ENCODE measurements around the gene SRM. TPM values are rescaled to one million over a fixed set of nuclear protein-coding genes. Genes with fewer than 3 reads are reported as not detected.
A peak's percentile ranks its signal among the peaks of the same experiment; 100 is the strongest.
"Not testable (repeated sequence)": the region's sequence is repeated elsewhere in the genome, so short reads cannot be mapped to it uniquely, and the experiment has no call there.

The SRM gene
- total RNA-seq: 10 to 100 TPM; 55.0 to 55.6 TPM
- polyA plus RNA-seq: 100 to 1,000 TPM in 1 of 3 donors, 10 to 100 TPM in 2; 95.2 to 204 (median 97.9) TPM
- 13.3 to 123 (median 22.2) reads per million in 6 experiments for total RNA-seq

DNA sequence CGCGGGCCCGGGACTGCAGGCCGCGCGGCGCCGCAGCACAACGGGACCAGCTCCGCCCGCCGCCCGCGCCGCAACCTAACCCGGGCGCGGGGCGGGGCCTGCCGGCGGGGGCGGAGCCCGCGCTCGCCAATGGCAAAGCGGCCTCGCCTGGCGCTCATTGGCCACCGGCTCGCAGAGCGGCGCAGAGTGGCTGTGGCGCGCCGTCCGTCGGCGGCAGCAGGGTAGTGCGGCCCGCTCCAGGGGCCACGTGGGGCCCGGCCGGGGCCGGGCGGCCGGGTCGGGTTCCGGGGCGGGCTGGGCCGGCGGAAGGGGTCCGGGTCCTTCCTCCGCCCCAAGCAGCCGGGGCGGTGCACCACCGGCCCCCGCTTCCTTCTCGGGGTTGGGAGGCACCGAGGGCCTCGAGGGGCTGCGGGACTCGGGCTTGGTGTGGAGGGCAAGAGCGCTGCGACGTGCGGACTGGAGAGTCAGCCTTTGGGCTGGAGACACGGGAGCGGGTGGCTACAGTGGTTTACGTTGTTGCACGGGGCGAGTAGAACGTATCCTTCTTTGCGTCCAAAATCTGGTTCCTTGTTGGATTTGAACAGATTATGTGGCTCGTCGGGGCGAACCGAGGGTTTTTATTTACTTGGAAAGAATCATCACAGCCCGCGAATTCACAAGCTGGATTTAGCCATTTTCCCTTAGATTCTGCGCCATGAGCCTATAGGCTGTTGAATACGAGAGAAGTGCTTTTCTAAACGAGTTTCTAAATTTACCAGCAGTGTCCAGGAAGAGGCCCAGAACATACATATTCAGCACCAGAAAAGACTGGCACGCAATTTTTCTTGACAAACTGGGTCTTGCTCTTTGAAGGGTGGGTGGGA is at the start of gene SRM:
TSS of gene SRM (minus strand) at position 51 of the 863 bp plus-strand sequence. CDS start 75 bp downstream, outside the sequence.
- no peaks in the 10 kb centered on the region for H3K27me3 Mint-ChIP-seq
- H3K27ac Mint-ChIP-seq: peak within 1 kb of the TSS; percentile 89 to 97 (median 94)
- peak within 1 kb of the TSS; percentile 90 to 95 (median 94) for H3K4me3 Mint-ChIP-seq
- no peaks in the 10 kb centered on the region for H3K9me3 Mint-ChIP-seq
- ATAC-seq (peak; percentile 92 to 93), DNase-seq (peak; percentile 84 to 96 (median 89))
- H3K36me3 Mint-ChIP-seq: peaks cover 0 to 26% (median 4%) of the 10 kb centered on the region in 3 donors
- POLR2A ChIA-PET: interaction anchor here (0.5 to 3.0 kb wide), 16 partner anchors 8 to 754 kb away, joined by 3 to 29 read pairs (median 4); partner anchors contain the start of genes EXOSC10, FBXO44, MTOR and TARDBP
- peaks cover 15 to 41% (median 33%) of the 10 kb centered on the region in 4 donors for H3K4me1 Mint-ChIP-seq

DNA sequence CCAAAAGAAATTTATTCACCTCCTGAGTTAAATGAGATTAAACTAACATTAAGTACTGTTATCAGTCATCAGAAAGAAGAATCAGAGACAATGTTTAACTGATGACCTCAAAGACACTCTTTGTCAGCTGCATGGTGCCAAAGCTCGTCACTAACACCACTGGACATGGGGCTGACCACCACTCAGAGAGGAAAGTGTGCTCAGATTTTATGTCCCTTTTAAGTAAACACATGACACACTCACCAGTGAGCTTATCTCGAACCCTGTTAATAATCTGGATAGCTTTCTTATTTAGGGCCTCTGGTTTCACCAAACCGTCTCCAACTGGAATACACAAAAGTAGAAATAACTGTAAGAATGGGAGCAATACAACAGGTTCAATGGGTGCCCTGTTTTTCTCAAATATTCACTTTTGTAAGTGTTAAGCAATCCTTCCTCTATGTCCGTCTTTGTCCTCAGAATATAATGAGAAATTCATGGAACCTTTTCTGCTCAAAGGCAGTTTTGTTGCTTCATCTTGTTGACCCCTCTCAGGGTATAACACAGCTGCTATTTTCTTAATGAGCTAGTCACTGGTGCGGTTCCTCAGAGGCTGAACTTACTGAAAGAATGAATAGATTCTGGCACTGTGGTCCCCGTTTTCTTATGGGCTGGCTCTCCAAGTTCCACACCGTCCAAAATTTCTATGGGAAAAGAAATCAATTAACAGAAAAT is 49.4 kb upstream of the SRM start:
- ATAC-seq (no peak), DNase-seq (no peak)
- Mint-ChIP-seq H3K9me3 (no peaks in the 10 kb centered on the region), H3K36me3 (peaks cover 4 to 80% (median 18%) of the 10 kb centered on the region in 3 donors), H3K4me3 (no peak overlapping the region), H3K27ac (no peak overlapping the region), H3K27me3 (no peaks in the 10 kb centered on the region), H3K4me1 (peaks cover 0 to 1% (median 0%) of the 10 kb centered on the region in 4 donors)
- POLR2A ChIA-PET: no interaction called here

DNA sequence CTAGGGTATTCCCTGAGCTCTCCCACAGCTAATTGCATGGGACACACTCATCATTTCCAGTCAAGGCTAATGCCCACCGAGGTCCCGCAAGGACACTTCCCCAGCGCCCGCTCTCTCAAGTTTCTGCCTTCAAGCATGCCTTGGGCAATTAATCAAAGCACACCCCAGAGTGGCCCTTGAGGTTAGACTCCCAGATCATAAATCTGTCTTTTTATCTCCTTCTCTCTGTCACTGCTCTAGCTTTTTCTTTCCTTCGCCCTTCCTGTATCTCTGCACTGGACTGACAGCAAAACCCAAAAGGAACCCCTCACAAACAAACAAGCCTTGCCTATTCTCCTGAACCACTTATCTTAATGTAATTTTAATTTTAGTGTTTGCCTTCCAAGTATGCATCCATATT is 47.8 kb upstream of the SRM start:
- Mint-ChIP-seq H3K27ac (peak overlapping the region in 1 of 10 donors; percentile 67), H3K4me3 (no peak overlapping the region), H3K4me1 (peaks cover 0 to 1% (median 0%) of the 10 kb centered on the region in 4 donors), H3K36me3 (peaks cover 0 to 65% (median 16%) of the 10 kb centered on the region in 3 donors), H3K9me3 (no peaks in the 10 kb centered on the region), H3K27me3 (no peaks in the 10 kb centered on the region)
- DNase-seq: no peak
- POLR2A ChIA-PET: no interaction called here
- ATAC-seq: no peak

DNA sequence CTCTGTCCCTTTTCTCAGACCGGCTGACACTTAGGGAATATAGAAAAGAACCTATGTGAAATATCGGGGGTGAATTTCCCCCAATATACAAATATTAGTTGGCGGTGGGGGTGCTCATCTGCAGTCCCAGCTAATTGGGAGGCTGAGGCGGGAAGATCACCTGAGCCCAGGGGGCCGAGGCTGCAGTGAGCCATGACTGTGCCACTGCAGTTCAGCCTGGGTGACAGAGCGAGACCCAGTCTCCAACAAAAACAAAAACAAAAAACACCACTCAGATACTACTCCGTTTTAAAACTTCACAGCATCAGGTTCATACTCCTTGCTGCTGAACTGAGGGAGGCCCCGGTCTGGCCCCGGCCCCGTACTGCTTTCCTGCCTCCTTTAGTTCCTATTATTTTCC is 45.8 kb upstream of the SRM start:
- H3K36me3 Mint-ChIP-seq: peaks cover 0 to 48% (median 14%) of the 10 kb centered on the region in 3 donors
- ATAC-seq: no peak
- no peak for DNase-seq
- H3K27ac Mint-ChIP-seq: peak overlapping the region in 2 of 10 donors; percentile 29 to 55
- POLR2A ChIA-PET: no interaction called here
- peaks cover 0 to 5% (median 0%) of the 10 kb centered on the region in 4 donors for H3K4me1 Mint-ChIP-seq
- no peaks in the 10 kb centered on the region for H3K9me3 Mint-ChIP-seq
- H3K27me3 Mint-ChIP-seq: no peaks in the 10 kb centered on the region
- H3K4me3 Mint-ChIP-seq: no peak overlapping the region

- H3K4me1 Mint-ChIP-seq: peaks cover 9 to 20% (median 15%) of the 10 kb centered on the region in 4 donors
- no peaks in the 10 kb centered on the region for H3K9me3 Mint-ChIP-seq
- no peaks in the 10 kb centered on the region for H3K27me3 Mint-ChIP-seq
- peak overlapping the region; percentile 7 to 73 (median 62) for H3K4me3 Mint-ChIP-seq
- no peak for DNase-seq
- peaks cover 0 to 20% (median 0%) of the 10 kb centered on the region in 3 donors for H3K36me3 Mint-ChIP-seq
- no peak for ATAC-seq
- POLR2A ChIA-PET: interaction anchor here (0.7 kb wide), 1 partner anchor 1731 kb away, joined by 5 read pairs; no protein-coding TSS in a partner anchor
- H3K27ac Mint-ChIP-seq: peak overlapping the region in 6 of 10 donors; percentile 1 to 71 (median 38)
Observed at GRCh38 chr1:11101347-11101746, 41.5 kb upstream of the SRM start.

GRCh38 chr1:11100806-11101205 is 41.0 kb upstream of the SRM start:
- peaks cover 0 to 22% (median 0%) of the 10 kb centered on the region in 3 donors for H3K36me3 Mint-ChIP-seq
- POLR2A ChIA-PET: interaction anchor here (0.7 kb wide), 1 partner anchor 1731 kb away, joined by 5 read pairs; no protein-coding TSS in a partner anchor

DNA sequence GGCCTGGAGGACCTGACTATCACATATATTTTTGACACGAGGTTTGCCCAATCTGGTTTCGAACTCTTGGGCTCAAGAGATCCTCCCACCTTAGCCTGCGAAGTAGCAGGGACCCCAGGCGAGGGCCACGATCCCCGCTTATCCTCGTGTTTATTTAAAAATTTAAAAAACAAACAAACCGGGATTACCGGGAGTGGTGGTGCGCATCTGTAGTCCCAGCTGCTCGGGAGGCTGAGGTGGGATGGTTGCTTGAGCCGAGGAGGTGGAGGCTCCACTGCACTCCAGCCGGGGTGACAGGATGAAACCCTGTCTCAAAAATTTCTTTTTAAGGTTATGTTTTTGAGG is 40.3 kb upstream of the SRM start:
- Mint-ChIP-seq H3K9me3 (no peaks in the 10 kb centered on the region), H3K36me3 (peaks cover 0 to 29% (median 2%) of the 10 kb centered on the region in 3 donors), H3K27me3 (no peaks in the 10 kb centered on the region), H3K4me3 (peak overlapping the region; percentile 89 to 98 (median 95)), H3K4me1 (peaks cover 9 to 23% (median 15%) of the 10 kb centered on the region in 4 donors), H3K27ac (peak overlapping the region; percentile 90 to 98 (median 96))
- POLR2A ChIA-PET: interaction anchor here (1.0 to 2.6 kb wide), 9 partner anchors 13 to 706 kb away, joined by 3 to 13 read pairs (median 5); partner anchors contain the start of genes CLCN6, MTOR, SRM and TARDBP
- DNase-seq (no peak), ATAC-seq (no peak)

More at GRCh38 chr1:11100806-11101205, 41.0 kb upstream of the SRM start:
- H3K4me3 Mint-ChIP-seq: peak overlapping the region in 3 of 10 donors; percentile 32 to 89 (median 48)
- peaks cover 9 to 20% (median 15%) of the 10 kb centered on the region in 4 donors for H3K4me1 Mint-ChIP-seq
- not testable (repeated sequence) for H3K27me3 Mint-ChIP-seq, H3K9me3 Mint-ChIP-seq, DNase-seq, ATAC-seq
- H3K27ac Mint-ChIP-seq: peak overlapping the region in 1 of 10 donors; percentile 52

DNA sequence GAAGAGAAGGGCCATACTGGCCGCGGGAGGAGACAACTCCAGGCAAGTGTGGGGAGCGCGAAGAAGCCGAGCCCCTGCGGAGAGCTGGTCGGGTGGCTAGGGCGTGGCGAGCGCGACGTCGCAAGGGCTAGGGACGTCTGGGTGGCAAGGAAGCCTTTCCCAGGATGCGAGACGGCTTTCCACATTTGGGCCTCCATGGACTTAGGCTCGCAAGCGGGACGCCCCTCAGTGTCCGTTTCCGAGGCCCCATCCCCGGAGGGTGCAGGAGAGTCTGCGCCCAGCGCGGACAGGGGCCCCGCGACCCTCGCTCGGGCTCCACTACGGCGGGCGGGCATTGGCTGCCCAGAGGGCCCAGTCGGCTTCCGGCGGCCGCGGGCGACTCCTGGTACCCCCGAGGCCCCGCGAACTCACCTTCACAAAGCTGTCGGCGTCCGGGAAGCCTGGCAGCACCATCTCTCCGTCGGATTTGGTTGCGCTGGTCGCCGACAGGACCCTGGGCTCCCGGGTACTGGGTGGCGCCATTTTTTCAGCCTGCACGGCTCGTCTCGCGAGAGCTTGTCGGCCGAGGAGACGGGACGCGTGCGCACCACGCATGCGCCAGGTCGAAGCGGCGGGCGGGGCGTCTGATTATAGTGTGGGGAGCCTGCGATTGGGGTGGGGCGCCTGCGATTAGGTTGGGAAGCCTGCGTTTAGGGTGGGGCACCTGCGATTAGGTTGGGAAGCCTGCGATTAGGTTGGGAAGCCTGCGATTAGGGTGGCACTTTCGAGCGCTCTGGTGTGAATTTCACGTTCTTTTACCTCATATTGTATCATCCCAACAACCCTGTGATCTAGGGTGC is 39.7 kb upstream of the SRM start, which contains the start of gene EXOSC10:
TSS of gene EXOSC10 (minus strand) at position 560 of the 839 bp plus-strand sequence. CDS start at position 522, 38 bp downstream.
- no peaks in the 10 kb centered on the region for H3K27me3 Mint-ChIP-seq
- H3K9me3 Mint-ChIP-seq: no peaks in the 10 kb centered on the region
- H3K4me3 Mint-ChIP-seq: peak within 1 kb of the TSS; percentile 89 to 98 (median 95)
- H3K4me1 Mint-ChIP-seq: peaks cover 9 to 23% (median 15%) of the 10 kb centered on the region in 4 donors
- ATAC-seq: peak; percentile 97 to 98
- peaks cover 0 to 32% (median 2%) of the 10 kb centered on the region in 3 donors for H3K36me3 Mint-ChIP-seq
- POLR2A ChIA-PET: interaction anchor here (0.6 to 2.6 kb wide), 12 partner anchors 14 to 707 kb away, joined by 3 to 13 read pairs (median 4); partner anchors contain the start of genes CLCN6, MTOR, SRM and TARDBP
- DNase-seq: peak; percentile 90 to 97 (median 94)
- H3K27ac Mint-ChIP-seq: peak within 1 kb of the TSS; percentile 90 to 98 (median 96)

DNA sequence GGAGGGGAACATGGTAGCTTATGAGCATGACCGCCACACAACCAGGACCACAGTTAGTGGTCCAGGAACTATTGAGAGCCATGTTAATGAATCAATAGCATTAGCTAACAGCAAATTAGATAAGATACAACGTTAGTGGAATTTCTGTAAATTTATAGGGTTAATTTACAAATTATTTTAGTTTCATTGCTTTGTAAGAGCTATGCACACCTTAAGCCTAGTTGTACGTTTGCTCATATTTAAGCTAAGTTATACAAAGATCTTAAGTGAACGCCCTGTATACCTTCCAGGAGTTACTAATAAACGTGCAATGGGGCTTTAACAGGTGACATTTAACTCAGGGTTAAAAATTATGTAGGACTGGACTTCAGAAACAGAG is 39.1 kb upstream of the SRM start:
- Mint-ChIP-seq H3K4me1 (peaks cover 9 to 23% (median 15%) of the 10 kb centered on the region in 4 donors), H3K9me3 (no peaks in the 10 kb centered on the region), H3K4me3 (peak overlapping the region; percentile 89 to 98 (median 95)), H3K36me3 (peaks cover 0 to 32% (median 2%) of the 10 kb centered on the region in 3 donors), H3K27me3 (no peaks in the 10 kb centered on the region), H3K27ac (peak overlapping the region; percentile 74 to 96 (median 91))
- DNase-seq (no peak), ATAC-seq (no peak)
- POLR2A ChIA-PET: interaction anchor here (0.8 to 2.6 kb wide), 8 partner anchors 14 to 86 kb away, joined by 3 to 13 read pairs (median 6); partner anchors contain the start of genes SRM and TARDBP

DNA sequence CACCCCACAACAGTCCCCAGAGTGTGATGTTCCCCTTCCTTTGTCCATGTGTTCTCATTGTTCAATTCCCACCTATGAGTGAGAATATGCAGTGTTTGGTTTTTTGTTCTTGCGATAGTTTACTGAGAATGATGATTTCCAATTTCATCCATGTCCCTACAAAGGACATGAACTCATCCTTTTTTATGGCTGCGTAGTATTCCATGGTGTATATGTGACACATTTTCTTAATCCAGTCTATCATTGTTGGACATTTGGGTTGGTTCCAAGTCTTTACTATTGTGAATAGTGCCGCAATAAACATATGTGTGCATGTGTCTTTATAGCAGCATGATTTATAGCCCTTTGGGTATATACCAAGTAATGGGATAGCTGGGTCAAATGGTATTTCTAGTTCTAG is 24.0 kb upstream of the SRM start:
- DNase-seq, POLR2A ChIA-PET, ATAC-seq, H3K4me1 Mint-ChIP-seq, H3K27ac Mint-ChIP-seq, H3K9me3 Mint-ChIP-seq, H3K4me3 Mint-ChIP-seq, H3K27me3 Mint-ChIP-seq: not testable (repeated sequence)
- peaks cover 3 to 85% (median 21%) of the 10 kb centered on the region in 3 donors for H3K36me3 Mint-ChIP-seq

GRCh38 chr1:11080931-11081330 is 21.1 kb upstream of the SRM start:
- no peak for ATAC-seq
- DNase-seq: no peak
- Mint-ChIP-seq H3K36me3 (peaks cover 0 to 82% (median 28%) of the 10 kb centered on the region in 3 donors), H3K27me3 (no peaks in the 10 kb centered on the region), H3K4me3 (no peak overlapping the region), H3K9me3 (no peaks in the 10 kb centered on the region), H3K27ac (no peak overlapping the region), H3K4me1 (no peaks in the 10 kb centered on the region)
- POLR2A ChIA-PET: interaction anchor here (1.0 kb wide), 1 partner anchor 17 kb away, joined by 6 read pairs; no protein-coding TSS in a partner anchor

Measured in naive thymus-derived CD8-positive, alpha-beta T cell (primary cell).